ENCODE measurements around the gene PROCA1. TPM values are rescaled to one million over a fixed set of nuclear protein-coding genes. Genes with fewer than 3 reads are reported as not detected.

PROCA1 gene
- total and polyA plus RNA-seq, 9 of the 15 experiments (the other 6 are each of a cell fraction or from before 2014, with no cell fraction given) = 0.78 to 16.2 (median 5.6) TPM

GRCh38 chr17:28725166-28725659 is 13.5 kb upstream of the PROCA1 start (continued):
- no peak for TF ChIP-seq GMEB1 (CRISPR knock-in tag; IDR thresholded peaks at IDR 0.05)
- no peak for TF ChIP-seq ZNF12 (CRISPR knock-in tag; IDR thresholded peaks at IDR 0.05)
- TF ChIP-seq BRD4 (IDR thresholded peaks at IDR 0.05) = no peak
- TF ChIP-seq SIX5 (IDR thresholded peaks at IDR 0.05; ENCODE audit: borderline replicate concordance in 1 of 2, insufficient read depth in 1 of 2, low read depth in 1 of 2, low read length in 2 of 2) = no peak
- no peak for TF ChIP-seq NR2F6 (CRISPR knock-in tag; IDR thresholded peaks at IDR 0.05)
- no peak for TF ChIP-seq HOMEZ (CRISPR knock-in tag; IDR thresholded peaks at IDR 0.05)
- no peak for TF ChIP-seq HDAC3 (IDR thresholded peaks at IDR 0.05; ENCODE audit: borderline replicate concordance, partially characterized antibody)
- no peak for TF ChIP-seq NEUROD1 (IDR thresholded peaks at IDR 0.05; ENCODE audit: borderline replicate concordance, low read depth, low read length, partially characterized antibody)
- TF ChIP-seq CAMTA2 (CRISPR knock-in tag; conservative IDR thresholded peaks at IDR 0.05) = 0 out of 2 replicates have a peak, but pooled peaks have one; percentile 8
- TF ChIP-seq SMARCA4 (IDR thresholded peaks at IDR 0.05) = no peak
- TF ChIP-seq POLR2AphosphoS2 (IDR thresholded peaks at IDR 0.05; ENCODE audit: low read length) = peak; percentile 90
- TF ChIP-seq TSHZ1 (CRISPR knock-in tag; IDR thresholded peaks at IDR 0.05) = no peak
- TF ChIP-seq POLR2A (conservative IDR thresholded peaks at IDR 0.05) = peak; percentile 93
- no peak for TF ChIP-seq ZFX (CRISPR knock-in tag; IDR thresholded peaks at IDR 0.05)
- 0 out of 2 replicates have a peak, but pooled peaks have one; percentile 5 for TF ChIP-seq TEAD2 (tag; IDR thresholded peaks at IDR 0.05)
- TF ChIP-seq PKNOX1 (IDR thresholded peaks at IDR 0.05) = 0 out of 2 replicates have a peak, but pooled peaks have one; percentile 46
- TF ChIP-seq ZSCAN32 (CRISPR knock-in tag; IDR thresholded peaks at IDR 0.05) = no peak
- TF ChIP-seq CBX1 (IDR thresholded peaks at IDR 0.05; ENCODE audit: low read depth) = no peak; the same call in 1 of the 2 replicates
- no peak for TF ChIP-seq CHD2 (IDR thresholded peaks at IDR 0.05; ENCODE audit: low read depth, low read length)
- TF ChIP-seq ZNF445 (CRISPR knock-in tag; IDR thresholded peaks at IDR 0.05; ENCODE audit: low read depth) = no peak
- no peak for TF ChIP-seq RBM39 (optimal IDR thresholded peaks at IDR 0.05; ENCODE audit: low read depth, low read length)
